ENCODE results near the gene PLA2G4D. TPM values are rescaled to one million over a fixed set of nuclear protein-coding genes. Genes with fewer than 3 reads are reported as not detected.

The PLA2G4D gene
- total RNA-seq, 1 donor from 2014 or later = not detected

- Mint-ChIP-seq H3K36me3 (no peaks in the 10 kb centered on the region), H3K27me3 (peaks cover 24% of the 10 kb centered on the region), H3K4me3 (no peak overlapping the region), H3K4me1 (ENCODE audit: unreplicated experiment) (peaks cover 28% of the 10 kb centered on the region), H3K27ac (no peak overlapping the region), H3K9me3 (no peaks in the 10 kb centered on the region)
- TF ChIP-seq CTCF (conservative IDR thresholded peaks at IDR 0.05) = no peak
- no peak for DNase-seq (ENCODE audit: extremely low spot score, unreplicated experiment)
These were observed 3.6 kb downstream of the PLA2G4D start for GRCh38 chr15:42090781-42091180.

- Mint-ChIP-seq H3K4me1 (ENCODE audit: unreplicated experiment) (peaks cover 28% of the 10 kb centered on the region), H3K27me3 (peaks cover 24% of the 10 kb centered on the region), H3K4me3 (no peak overlapping the region), H3K9me3 (no peaks in the 10 kb centered on the region), H3K27ac (no peak overlapping the region), H3K36me3 (no peaks in the 10 kb centered on the region)
- no peak for DNase-seq (ENCODE audit: extremely low spot score, unreplicated experiment)
- TF ChIP-seq CTCF (conservative IDR thresholded peaks at IDR 0.05) = no peak
These were observed 4.0 kb downstream of the PLA2G4D start for GRCh38 chr15:42090370-42090769.

GRCh38 chr15:42089942-42090341 is 4.4 kb downstream of the PLA2G4D start:
- TF ChIP-seq CTCF (conservative IDR thresholded peaks at IDR 0.05) = no peak
- Mint-ChIP-seq H3K36me3 (no peaks in the 10 kb centered on the region), H3K27me3 (peaks cover 29% of the 10 kb centered on the region), H3K27ac (no peak overlapping the region), H3K9me3 (no peaks in the 10 kb centered on the region), H3K4me1 (ENCODE audit: unreplicated experiment) (peaks cover 28% of the 10 kb centered on the region), H3K4me3 (no peak overlapping the region)
- no peak for DNase-seq (ENCODE audit: extremely low spot score, unreplicated experiment)

GRCh38 chr15:42088801-42089640 is 5.3 kb downstream of the PLA2G4D start:
- DNase-seq (ENCODE audit: extremely low spot score, unreplicated experiment) = no peak
- no peak for TF ChIP-seq CTCF (conservative IDR thresholded peaks at IDR 0.05)
- Mint-ChIP-seq H3K27ac (no peak overlapping the region), H3K4me3 (no peak overlapping the region), H3K4me1 (ENCODE audit: unreplicated experiment) (peaks cover 33% of the 10 kb centered on the region), H3K27me3 (peaks cover 33% of the 10 kb centered on the region), H3K9me3 (no peaks in the 10 kb centered on the region), H3K36me3 (no peaks in the 10 kb centered on the region)

- no peak overlapping the region for H3K4me3 Mint-ChIP-seq
- H3K27ac Mint-ChIP-seq = no peak overlapping the region
- no peak for DNase-seq (ENCODE audit: extremely low spot score, unreplicated experiment)
- TF ChIP-seq CTCF (conservative IDR thresholded peaks at IDR 0.05) = no peak
- H3K36me3 Mint-ChIP-seq = no peaks in the 10 kb centered on the region
- H3K27me3 Mint-ChIP-seq = peaks cover 33% of the 10 kb centered on the region
- H3K9me3 Mint-ChIP-seq = no peaks in the 10 kb centered on the region
- H3K4me1 Mint-ChIP-seq (ENCODE audit: unreplicated experiment) = peaks cover 33% of the 10 kb centered on the region
These were observed 6.2 kb downstream of the PLA2G4D start for GRCh38 chr15:42087926-42088800.

Measured in type B pancreatic cell (in vitro differentiated cells).